NCI-H2081 treated with DMSO at 0.1 percent for 48 hours (cell line): ENCODE measurements around the gene GFRA4.

Experiments used
- DNase-seq: peaks from one replicate; lab custom pipeline; 2025; lab: John Stamatoyannopoulos, UW

The GFRA4 gene

GRCh38 chr20:3693376-3693775 lies 30.2 kb upstream of the GFRA4 start:
- no peak for DNase-seq

- no peak for DNase-seq
Measured at GRCh38 chr20:3692706-3693294, 29.6 kb upstream of the GFRA4 start.

- DNase-seq, result no peak
Measured at GRCh38 chr20:3691897-3692296, 28.7 kb upstream of the GFRA4 start.

- no peak for DNase-seq
Measured at GRCh38 chr20:3691306-3691705, 28.1 kb upstream of the GFRA4 start.

GRCh38 chr20:3690413-3690812 lies 27.2 kb upstream of the GFRA4 start:
- DNase-seq, result no peak

- DNase-seq, result no peak
Measured at GRCh38 chr20:3689978-3690377, 26.8 kb upstream of the GFRA4 start.

GRCh38 chr20:3687655-3688054 lies 24.5 kb upstream of the GFRA4 start:
- DNase-seq, result no peak

- no peak for DNase-seq
Measured at GRCh38 chr20:3686867-3687321, 23.7 kb upstream of the GFRA4 start.

- no peak for DNase-seq
Measured at GRCh38 chr20:3686421-3686820, 23.2 kb upstream of the GFRA4 start.

GRCh38 chr20:3685341-3685740 lies 22.1 kb upstream of the GFRA4 start:
- no peak for DNase-seq

- no peak for DNase-seq
Measured at GRCh38 chr20:3681931-3682781, 19.0 kb upstream of the GFRA4 start, which contains the start of gene ADAM33. Gene ADAM33, minus strand, starts transcription at chr20:3682010. Its CDS starts 6 bp downstream, at chr20:3682004.

GRCh38 chr20:3681352-3681930 lies 18.2 kb upstream of the GFRA4 start:
- no peak for DNase-seq

- DNase-seq, result no peak
Measured at GRCh38 chr20:3680701-3681351, 17.6 kb upstream of the GFRA4 start.

- DNase-seq, result no peak
Measured at GRCh38 chr20:3679749-3680700, 16.8 kb upstream of the GFRA4 start.

- no peak for DNase-seq
Measured at GRCh38 chr20:3678856-3679720, 15.9 kb upstream of the GFRA4 start.

GRCh38 chr20:3678198-3678597 lies 15.0 kb upstream of the GFRA4 start:
- no peak for DNase-seq

- no peak for DNase-seq
Measured at GRCh38 chr20:3677733-3678132, 14.5 kb upstream of the GFRA4 start.

- no peak for DNase-seq
Measured at GRCh38 chr20:3674995-3675900, 12.0 kb upstream of the GFRA4 start.

- no peak for DNase-seq
Measured at GRCh38 chr20:3674447-3674846, 11.2 kb upstream of the GFRA4 start.
